ENCODE results near the gene RAP1GAP2.

Gene RAP1GAP2

DNA sequence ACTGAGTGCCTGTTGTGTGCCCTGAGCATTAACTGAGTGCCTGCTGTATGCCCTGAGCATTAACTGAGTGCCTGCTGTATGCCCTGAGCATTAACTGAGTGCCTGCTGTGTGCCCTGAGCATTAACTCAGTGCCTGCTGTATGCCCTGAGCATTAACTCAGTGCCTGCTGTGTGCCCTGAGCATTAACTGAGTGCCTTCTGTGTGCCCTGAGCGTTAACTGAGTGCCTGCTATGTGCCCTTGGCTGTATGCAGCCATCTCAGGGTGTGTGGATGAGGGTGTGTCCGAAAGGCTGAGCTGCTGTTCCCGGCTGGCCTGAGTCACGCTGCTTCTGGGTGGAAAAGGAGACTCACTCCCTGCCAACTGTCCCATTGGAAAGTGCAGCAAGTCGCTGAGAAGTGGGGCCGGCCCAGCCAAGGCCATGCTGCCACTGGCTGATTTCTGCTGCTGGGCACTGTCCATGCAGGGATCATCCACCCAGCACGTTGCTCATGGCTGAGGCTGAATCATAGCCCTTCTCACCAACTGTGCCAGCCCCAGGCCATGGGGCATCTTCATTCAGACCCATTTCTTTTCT is 153.3 kb downstream of the RAP1GAP2 start:
- Histone ChIP-seq H3K79me2 (ENCODE audit: insufficient read depth, low read length) (no peaks in the 10 kb centered on the region), H3K27ac (ENCODE audit: low read length) (no peak overlapping the region), H3K9me3 (ENCODE audit: insufficient read depth, low read length, severe bottlenecking) (no peaks in the 10 kb centered on the region), H2AFZ (ENCODE audit: low read depth, low read length) (no peak overlapping the region), H3K4me1 (ENCODE audit: insufficient read depth, low read length) (no peaks in the 10 kb centered on the region), H3K4me3 (ENCODE audit: low read depth in 1 of 2, low read length in 2 of 2) (no peak overlapping the region), H3K9ac (ENCODE audit: low read depth, low read length) (no peak overlapping the region), H3K27me3 (ENCODE audit: insufficient read depth, low read length, poor library complexity) (peaks cover under 1% of the 10 kb centered on the region), H4K20me1 (ENCODE audit: insufficient read depth, low read length) (no peaks in the 10 kb centered on the region), H3K4me2 (ENCODE audit: insufficient read depth, low read length) (no peak overlapping the region), H3K36me3 (ENCODE audit: insufficient read depth, low read length) (no peaks in the 10 kb centered on the region)
- ATAC-seq (ENCODE audit: insufficient read depth, low read depth) (no peak), DNase-seq (no peak)
- TF ChIP-seq EZH2 (IDR thresholded peaks at IDR 0.05; ENCODE audit: borderline replicate concordance, low read depth, low read length, severe bottlenecking), result no peak
- TF ChIP-seq, protein P1, sequence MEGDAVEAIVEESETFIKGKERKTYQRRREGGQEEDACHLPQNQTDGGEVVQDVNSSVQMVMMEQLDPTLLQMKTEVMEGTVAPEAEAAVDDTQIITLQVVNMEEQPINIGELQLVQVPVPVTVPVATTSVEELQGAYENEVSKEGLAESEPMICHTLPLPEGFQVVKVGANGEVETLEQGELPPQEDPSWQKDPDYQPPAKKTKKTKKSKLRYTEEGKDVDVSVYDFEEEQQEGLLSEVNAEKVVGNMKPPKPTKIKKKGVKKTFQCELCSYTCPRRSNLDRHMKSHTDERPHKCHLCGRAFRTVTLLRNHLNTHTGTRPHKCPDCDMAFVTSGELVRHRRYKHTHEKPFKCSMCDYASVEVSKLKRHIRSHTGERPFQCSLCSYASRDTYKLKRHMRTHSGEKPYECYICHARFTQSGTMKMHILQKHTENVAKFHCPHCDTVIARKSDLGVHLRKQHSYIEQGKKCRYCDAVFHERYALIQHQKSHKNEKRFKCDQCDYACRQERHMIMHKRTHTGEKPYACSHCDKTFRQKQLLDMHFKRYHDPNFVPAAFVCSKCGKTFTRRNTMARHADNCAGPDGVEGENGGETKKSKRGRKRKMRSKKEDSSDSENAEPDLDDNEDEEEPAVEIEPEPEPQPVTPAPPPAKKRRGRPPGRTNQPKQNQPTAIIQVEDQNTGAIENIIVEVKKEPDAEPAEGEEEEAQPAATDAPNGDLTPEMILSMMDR (IDR thresholded peaks at IDR 0.05; ENCODE audit: borderline replicate concordance, extremely low read depth, low read length, poor library complexity, severe bottlenecking), result no peak

DNA sequence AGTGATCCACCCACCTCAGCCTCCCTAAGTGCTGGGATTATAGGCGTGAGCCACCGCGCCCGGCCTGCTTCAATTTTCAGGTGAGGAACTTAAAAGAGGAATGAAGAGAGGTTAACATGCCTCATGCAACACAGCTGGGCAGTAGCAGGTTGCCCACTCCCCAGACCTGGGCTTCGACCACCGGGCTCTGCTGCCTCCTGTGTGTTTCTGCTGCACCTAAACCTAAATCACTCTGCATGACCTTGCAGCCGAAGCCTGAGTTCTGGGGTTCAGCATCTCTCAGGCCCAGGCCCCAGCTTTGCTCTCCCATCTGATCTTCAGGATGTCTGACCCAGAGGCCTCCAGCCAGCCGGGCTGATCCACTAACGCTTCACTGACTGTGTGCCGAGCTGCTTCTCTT is 154.6 kb downstream of the RAP1GAP2 start:
- H3K27me3 ChIP-seq (ENCODE audit: insufficient read depth, low read length, poor library complexity), result no peaks in the 10 kb centered on the region
- H3K4me2 ChIP-seq (ENCODE audit: insufficient read depth, low read length), result no peak overlapping the region
- no peak for TF ChIP-seq EZH2 (IDR thresholded peaks at IDR 0.05; ENCODE audit: borderline replicate concordance, low read depth, low read length, severe bottlenecking)
- TF ChIP-seq, protein P1 (IDR thresholded peaks at IDR 0.05; ENCODE audit: borderline replicate concordance, extremely low read depth, low read length, poor library complexity, severe bottlenecking), result no peak
- no peaks in the 10 kb centered on the region for H3K9me3 ChIP-seq (ENCODE audit: insufficient read depth, low read length, severe bottlenecking)
- no peak for ATAC-seq (ENCODE audit: insufficient read depth, low read depth)
- no peak overlapping the region for H3K9ac ChIP-seq (ENCODE audit: low read depth, low read length)
- H3K4me1 ChIP-seq (ENCODE audit: insufficient read depth, low read length), result no peaks in the 10 kb centered on the region
- no peak for DNase-seq
- H3K27ac ChIP-seq (ENCODE audit: low read length), result no peak overlapping the region
- no peaks in the 10 kb centered on the region for H3K36me3 ChIP-seq (ENCODE audit: insufficient read depth, low read length)
- H3K79me2 ChIP-seq (ENCODE audit: insufficient read depth, low read length), result no peaks in the 10 kb centered on the region
- H3K4me3 ChIP-seq (ENCODE audit: low read depth in 1 of 2, low read length in 2 of 2), result no peak overlapping the region
- no peaks in the 10 kb centered on the region for H4K20me1 ChIP-seq (ENCODE audit: insufficient read depth, low read length)
- no peak overlapping the region for H2AFZ ChIP-seq (ENCODE audit: low read depth, low read length)

DNA sequence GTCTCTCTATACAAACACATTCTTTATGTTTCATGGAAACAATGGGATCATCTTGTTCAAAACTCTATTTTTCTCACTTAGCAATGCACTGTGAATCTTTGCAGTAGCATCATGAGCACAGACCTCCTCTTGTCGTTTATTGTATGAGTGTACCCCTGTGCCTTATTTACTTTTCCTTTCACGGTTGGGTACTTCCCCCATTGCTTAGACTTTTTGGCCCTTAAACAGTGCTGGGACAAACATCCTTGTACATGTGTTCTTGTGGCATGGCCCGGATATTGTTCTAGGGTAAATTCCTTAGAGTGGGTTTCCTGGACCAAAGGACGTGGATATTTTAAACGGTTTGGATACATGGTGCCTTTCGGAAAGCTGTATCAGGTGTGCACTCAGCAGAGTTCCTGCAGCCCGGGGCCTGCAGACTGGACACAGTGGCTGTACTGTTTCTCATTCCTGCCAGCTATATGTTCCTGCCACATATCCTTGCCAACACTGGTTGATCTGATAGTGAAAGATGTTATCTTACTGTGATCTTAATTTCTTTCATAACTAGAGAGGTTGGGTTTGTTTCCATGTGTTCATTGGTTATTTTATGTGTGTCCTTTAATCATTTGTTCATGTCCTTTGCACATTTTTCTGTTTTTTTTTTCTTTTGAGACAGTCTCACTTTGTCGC is 156.1 kb downstream of the RAP1GAP2 start:
- ATAC-seq (ENCODE audit: insufficient read depth, low read depth), result no peak
- no peaks in the 10 kb centered on the region for H4K20me1 ChIP-seq (ENCODE audit: insufficient read depth, low read length)
- H2AFZ ChIP-seq (ENCODE audit: low read depth, low read length), result no peak overlapping the region
- H3K27me3 ChIP-seq (ENCODE audit: insufficient read depth, low read length, poor library complexity), result no peaks in the 10 kb centered on the region
- H3K27ac ChIP-seq (ENCODE audit: low read length), result no peak overlapping the region
- H3K4me3 ChIP-seq (ENCODE audit: low read depth in 1 of 2, low read length in 2 of 2), result no peak overlapping the region
- no peaks in the 10 kb centered on the region for H3K4me1 ChIP-seq (ENCODE audit: insufficient read depth, low read length)
- TF ChIP-seq, protein P1 (IDR thresholded peaks at IDR 0.05; ENCODE audit: borderline replicate concordance, extremely low read depth, low read length, poor library complexity, severe bottlenecking), result no peak
- TF ChIP-seq EZH2 (IDR thresholded peaks at IDR 0.05; ENCODE audit: borderline replicate concordance, low read depth, low read length, severe bottlenecking), result no peak
- H3K4me2 ChIP-seq (ENCODE audit: insufficient read depth, low read length), result no peak overlapping the region
- H3K9ac ChIP-seq (ENCODE audit: low read depth, low read length), result no peak overlapping the region
- DNase-seq, result no peak
- no peaks in the 10 kb centered on the region for H3K9me3 ChIP-seq (ENCODE audit: insufficient read depth, low read length, severe bottlenecking)
- H3K36me3 ChIP-seq (ENCODE audit: insufficient read depth, low read length), result no peaks in the 10 kb centered on the region
- H3K79me2 ChIP-seq (ENCODE audit: insufficient read depth, low read length), result no peaks in the 10 kb centered on the region

Measured in DND-41 (cell line).